ENCODE data around the gene RNF141.

Gene RNF141

DNA sequence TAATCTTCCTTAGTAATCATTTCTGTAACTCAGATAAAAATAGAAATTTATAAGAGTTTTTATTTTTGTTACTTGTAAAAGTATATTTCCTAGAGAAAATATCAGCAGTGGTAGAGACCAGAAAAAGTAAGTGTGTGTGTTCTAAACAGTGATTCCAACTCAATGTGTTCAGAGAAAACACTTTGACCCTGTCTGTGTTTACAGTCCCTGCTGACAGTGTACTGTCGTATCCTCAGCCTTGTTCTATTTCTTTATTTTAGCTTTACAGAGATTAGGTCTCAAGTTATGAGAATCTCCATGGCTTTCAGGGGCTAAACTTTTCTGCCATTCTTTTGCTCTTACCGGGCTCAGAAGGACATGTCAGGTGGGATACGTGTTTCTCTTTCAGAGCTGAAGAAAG is 17.3 kb upstream of the RNF141 start:
- DNase-seq = no peak

DNA sequence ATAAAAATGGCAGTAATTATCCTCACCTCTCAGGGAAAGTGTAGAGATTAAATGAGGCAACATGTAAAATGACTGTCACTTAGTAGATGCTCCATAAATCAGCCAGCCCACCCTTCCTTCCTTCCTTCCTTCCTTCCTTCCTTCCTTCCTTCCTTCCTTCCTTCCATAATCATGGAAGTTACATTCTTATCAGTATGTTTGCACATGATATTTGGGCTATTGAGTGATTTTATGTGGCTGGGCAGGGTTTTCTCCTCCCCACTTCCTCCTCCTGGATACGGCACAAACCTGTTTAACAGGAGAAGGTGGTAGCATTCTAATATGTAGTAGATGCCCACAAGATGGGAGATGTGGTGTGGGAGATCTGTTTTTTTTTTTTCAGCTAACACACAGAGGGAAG is 15.6 kb upstream of the RNF141 start:
- DNase-seq = no peak

DNA sequence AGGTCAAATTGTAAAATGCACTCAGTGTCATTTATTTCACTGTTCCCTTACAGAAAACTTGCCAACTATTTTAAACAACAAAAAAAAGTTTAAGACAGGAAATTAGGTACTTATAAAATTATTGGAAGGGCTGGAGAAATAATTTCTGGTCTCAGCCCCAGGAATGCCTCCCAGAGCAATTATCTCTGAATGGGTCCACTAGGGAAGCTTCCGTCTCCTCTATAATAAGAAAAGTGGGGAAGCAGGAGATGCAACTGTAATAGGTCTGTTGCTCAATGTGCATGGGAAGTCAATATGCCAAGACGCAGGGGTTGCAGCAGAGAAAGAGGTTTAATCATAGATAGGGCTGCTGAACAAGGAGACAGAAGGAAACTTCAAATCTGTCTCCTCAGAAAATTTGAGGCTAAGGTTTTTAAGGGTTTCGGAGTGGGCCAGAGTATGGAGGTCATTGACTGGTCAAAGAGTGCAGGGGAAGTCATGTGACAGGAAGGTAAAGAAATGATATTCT is 10.9 kb upstream of the RNF141 start:
- no peak for DNase-seq

DNA sequence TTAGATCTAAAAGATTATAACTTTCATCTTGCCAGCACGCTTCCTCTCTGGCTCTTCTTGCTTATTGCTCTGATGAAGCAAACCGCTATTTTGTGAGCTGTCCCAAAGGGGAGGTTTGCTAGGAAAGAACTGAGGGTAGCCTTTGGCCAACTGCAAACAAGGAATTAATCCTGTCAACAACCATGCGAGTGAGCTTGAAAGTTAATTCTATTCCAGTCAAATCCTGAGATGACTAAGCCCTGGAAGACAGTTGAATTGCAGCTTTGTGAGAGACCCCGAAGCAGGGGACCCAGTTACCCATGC is 10.3 kb upstream of the RNF141 start:
- no peak for DNase-seq

DNA sequence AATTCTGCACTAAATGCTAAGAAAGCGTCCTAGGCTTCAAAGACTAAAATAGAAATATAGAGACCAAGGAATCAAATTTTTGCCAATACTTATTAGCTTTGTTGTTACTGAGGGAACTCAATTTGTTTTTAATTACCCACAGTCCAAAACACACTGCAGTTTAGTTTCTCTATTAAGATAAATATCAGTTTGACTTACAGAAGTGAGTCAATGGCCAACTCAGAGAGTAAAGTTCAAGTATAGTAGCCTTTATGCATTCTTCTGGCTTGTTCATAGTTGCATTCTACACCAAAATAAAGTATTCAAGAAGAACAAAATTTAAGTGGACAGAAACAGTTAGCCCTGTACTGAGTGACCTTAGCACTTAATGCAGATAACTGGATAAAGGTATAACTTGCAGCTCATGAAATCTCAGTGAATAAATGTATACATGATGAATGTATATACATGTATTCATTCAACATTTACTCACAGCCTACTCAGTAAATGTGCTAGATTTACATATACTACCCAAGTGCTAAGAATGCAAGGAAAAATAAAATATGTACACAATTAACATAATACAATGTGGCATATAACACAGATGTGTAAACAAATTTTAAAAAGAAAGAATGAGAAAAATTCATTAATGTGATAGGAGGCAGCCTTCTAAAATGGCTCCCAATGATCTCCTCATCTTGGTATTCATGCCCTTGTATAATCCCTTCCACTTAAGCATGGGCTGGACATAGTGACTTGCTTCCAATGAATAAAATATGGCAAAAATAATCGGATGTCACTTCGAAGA is 9.7 kb upstream of the RNF141 start:
- DNase-seq = no peak

DNA sequence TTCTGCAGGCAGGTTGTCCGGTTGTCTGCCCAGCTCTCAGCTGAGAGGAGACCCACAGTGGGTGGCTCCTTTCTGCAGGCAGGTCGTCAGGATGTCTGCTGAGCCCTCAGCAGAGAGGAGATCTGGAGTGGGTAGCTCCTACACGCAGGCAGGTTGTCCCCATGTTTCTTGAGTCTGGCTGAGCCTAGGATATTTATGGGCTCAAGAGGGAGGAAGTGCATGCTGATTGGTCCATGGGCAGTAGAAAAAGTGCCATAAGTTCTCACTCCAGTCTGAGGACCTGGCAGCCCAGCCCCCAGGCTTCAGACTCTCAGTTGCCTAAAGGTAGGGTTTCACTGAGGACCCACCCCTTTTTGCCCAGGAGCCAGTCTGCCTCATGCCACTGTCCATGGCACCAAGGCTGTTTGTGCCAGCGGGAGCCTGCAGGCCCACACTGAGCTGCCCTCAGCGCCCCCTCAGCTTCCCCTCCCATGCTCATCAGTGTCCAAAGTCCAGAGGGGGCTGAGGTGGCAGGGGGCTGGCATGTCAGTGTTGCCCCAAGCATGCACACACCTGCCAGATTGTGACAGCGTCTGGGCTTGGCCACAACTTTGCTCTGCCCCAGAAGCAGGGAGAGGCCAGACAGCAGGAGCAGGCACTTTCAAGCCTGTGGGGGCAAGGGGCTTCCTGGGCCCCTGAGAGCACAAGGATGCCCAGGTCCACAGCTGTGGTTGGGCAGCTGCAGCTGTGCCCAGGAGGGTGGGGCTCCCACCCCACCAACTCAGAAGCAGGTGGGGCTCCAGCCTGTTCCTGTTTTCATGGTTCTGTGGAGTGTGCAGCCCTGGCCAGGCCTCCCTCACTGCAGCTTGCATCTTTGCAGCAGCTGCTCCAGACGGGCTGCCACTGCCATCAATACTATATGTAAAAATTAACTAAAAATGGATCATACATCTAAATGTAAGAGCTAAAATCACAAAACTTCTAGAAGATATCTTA is 3.8 kb upstream of the RNF141 start:
- no peak for DNase-seq

DNA sequence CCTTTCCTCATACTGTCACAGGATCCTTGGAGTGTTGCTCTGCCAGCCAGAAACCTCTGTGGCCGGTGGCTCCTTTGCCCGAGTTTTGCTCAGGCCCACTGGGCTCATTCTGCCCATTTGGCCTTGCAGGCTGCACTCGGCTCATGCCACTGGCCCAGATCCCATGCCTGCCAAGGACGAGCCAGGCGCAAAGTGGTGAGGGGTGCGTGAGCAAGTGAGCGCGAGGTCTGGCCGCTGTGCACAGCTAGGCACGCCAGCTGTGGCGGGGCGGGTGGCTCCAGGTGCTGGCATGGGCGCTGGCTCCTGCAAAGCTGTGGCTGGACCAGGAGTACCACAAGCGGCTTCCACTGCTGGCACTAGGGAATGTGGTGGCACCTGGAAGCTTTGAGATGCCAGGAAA is 2.8 kb upstream of the RNF141 start:
- no peak for DNase-seq

DNA sequence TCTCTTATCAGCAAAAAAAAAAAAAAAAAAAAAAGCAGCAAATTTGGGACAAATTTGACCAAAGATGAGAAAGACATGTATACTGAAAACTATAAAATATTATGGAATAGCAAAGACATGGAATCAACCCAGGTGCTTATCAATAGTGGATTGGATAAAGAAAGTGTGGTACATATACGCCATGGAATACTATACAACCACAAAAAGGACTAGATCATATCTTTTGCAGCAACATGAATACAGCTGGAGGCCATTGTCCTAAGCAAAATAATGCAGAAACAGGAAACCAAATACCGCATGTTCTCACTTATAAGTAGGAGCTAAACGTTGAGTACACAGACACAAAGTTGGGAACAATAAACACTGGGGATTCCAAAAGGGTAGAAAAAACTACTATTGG is 1.8 kb upstream of the RNF141 start:
- no peak for DNase-seq

DNA sequence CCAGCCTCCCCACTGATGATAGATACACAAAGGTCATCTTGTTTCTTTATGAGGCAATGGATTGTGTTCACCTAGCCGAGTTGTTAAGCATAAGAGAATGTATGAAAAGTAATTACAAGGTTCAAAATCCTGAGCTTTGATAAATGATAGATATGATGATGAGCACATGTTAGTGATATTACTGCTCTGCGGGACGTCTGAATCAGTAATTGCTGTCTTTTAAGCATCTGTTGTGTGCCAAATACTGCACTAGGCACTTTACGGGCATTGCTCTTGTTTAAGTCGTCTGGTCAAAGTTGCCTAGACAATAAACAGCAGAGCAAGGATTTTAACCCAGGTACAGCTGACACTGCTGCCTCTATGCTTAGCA is 559 bp upstream of the RNF141 start:
- peak; percentile 63 for DNase-seq

DNA sequence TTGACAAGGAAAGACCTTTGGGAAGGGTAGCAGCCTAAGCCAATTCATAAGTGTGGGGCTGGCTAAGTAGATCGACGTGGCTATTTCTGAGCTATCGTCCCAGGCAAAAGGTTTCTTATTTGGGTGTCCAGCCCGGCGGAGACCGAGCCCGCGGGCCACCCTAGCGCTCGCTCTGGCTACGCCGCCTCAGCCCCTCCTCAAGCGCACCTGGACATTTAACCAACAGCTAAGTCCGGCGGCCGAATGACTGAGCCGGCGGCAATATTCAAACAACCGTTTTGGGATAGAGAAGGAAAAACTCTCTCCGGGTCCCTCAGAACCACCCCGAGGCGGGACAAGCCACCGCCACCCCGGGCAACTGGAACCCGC is 457 bp downstream of the RNF141 start:
- peak; percentile 64 for DNase-seq

DNA sequence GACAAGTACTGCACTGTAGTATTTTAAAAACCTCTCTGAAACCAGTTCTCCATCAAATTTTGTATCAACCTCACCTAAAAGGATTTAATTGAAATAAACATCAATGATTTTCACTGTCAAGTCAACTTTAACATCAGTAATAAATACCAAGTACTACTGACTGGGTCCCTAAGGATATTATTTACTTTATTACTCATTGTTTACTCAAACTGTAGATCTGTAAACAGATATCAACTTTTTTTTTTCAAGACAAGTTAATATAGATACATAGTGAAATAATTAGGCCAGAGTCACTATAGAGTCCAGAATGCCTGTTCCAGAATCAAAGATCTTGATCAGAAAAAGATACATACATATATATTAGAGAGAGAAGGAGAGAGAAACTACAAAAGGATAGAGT is 1.6 kb downstream of the RNF141 start:
- no peak for DNase-seq

DNA sequence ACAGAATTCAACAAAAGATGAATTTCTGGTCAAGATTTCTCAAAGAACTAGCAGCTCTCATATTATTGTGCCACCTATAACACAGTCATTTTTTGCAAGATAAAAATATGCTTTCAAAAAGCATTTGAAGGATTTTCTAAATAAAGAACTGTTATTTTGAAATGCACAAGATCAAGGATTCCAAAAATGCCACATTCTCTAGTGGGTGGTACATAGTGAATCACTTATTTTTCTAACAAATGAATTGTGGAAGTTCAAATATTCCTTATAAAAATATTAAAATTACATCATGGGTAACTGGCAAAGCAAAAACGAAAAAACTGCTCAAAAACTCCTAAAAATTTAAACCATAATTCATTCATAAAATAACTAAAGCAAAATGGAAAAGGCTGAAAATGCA is 2.1 kb downstream of the RNF141 start:
- DNase-seq = no peak

DNA sequence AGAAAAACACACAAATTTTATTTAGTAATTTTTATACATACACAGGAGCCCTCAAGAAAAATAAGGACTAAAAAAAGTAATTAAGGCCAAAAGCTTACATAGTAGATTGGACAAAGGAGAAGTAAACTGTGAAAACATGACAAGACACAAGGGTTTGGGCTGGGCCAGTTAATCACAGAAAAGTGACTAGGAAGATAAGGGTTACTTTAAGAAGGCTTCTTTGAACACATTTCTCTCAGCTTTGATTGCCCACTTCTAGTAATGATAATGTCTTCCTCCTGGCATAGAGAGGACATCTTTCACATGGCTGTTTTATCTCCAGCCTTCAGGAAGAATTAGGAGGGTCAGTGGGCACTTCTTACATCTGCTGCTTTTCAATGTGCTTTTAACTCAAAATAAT is 3.4 kb downstream of the RNF141 start:
- no peak for DNase-seq

DNA sequence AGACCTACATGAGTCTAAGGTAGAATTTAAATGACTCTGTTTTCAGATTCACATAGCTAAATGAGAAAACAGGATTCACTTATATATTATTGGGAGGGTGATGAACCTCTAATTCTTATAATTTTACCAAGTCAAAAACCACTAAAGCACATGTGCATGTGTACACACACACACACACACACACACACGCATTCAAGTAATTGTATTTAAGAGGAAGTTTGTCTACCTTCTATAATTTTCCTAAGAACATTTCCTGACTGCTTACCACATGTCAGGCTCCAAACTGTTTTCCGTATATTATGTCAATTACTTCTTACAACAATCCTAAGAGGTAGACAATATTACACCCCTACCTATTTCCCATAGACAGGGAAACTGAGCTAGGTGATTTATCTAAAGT is 6.7 kb downstream of the RNF141 start:
- DNase-seq = no peak

DNA sequence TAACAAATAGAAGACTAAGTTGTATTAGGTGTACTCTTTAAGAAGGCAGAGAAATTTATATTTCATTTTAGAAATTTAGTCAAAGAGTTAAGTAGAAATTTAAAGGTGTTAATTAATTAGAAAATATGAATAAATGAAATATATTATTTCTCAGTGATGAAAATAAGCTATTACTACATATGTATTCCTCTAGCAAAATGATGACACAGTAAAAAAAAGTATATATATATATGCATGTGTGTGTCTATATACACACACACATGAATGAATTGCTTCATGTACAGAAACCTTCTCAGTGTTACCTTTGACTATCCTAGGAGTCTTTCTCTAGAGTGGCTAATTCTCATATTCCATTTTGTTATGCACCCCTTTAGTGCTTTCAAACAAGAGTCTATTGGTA is 7.7 kb downstream of the RNF141 start:
- DNase-seq = no peak

DNA sequence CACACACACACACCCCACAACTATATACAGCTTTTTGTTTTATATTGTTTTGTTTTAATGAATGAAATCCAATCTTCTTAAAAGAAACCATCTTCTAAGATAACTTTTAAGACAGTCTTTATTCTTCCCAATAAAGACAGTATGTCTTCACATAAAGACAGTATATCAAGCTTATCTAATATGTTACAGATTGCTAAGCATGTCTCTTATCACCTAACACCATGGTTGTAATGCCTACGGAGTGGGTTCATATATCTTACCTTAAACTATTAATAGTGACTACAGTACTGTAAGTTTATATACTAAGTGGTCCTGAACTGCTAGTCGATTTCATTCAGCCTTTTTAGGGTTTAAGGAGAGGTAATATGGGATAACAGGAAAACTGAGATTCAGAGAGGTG is 8.5 kb downstream of the RNF141 start:
- DNase-seq = no peak

DNA sequence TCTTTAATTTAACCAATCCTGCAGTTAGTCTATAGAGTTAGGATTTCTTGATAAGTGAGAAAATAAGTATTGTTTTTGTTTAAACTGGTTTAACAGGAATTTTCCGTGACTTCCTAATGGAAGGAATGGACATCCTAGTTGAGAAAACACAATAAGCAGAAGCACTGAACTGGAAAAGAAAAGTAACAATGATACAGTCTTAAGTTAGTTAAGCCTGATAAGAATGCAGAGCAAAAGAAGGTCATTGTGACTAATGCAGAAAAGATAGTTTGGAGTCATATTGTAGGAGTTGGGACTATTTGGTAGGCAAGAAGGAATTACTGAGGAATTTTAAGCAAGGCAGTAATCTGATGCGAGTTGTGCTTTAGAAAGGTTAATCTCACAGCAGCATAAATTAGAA is 11.7 kb downstream of the RNF141 start:
- no peak for DNase-seq

DNA sequence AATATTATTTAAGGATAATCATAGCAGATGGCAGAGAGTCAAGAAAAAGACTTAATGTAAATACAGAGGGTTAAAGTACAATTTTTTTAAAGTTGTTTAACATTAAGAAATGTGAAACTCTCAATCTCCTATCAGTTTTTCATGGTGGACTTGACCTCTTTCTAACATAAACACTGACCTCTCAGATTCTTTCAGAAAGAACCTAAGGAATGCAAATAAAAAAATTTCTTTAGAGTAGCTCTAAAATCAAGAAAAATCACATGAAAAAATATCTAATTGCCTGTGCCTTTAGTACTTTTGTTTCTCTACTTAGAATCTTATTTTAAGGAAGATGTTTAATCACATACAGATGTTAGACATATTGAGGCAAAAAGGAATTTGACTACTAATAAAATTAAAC is 12.9 kb downstream of the RNF141 start:
- no peak for DNase-seq

DNA sequence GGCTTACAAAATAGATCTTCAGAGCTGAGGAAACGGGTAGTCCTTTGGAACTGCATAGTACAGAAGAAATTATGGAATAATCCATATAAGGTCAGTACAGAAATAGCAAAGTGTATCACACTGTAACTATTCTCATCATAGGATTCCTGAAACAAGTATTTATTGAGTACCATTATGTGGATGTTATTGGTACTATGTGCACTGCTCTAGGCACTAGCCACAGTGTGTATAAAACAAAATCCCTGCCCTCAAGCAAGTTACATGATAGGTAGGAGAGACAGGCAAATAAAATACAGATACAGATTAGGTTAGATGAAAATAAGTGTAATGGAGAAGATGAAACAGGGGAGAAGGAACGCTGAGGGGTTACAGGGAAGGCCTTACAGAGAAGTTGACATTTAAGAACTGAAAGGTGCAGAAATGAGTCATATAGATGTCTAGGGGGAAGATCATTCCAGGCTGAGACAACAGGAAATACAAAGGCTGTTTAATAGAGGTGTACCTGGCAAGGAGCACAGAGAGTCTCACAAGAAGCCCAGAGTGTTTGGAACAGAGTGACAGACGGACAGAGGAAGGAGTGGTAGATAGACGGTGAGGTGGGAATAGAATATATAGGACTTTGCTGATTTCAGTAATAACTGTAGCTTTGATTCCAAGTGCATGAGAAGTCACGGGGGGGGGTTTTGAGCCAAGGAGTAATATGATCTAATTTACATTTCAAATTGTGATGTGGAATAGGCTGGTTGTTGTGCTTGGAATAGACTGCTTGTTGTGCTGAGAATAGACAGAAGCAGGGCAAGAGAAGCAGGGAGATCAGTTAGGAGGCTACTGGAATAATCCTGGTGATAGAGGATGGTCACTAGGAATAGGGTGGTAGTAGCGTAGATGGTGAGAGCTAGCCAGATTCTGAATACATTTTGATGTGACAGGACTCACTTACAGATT is 13.7 kb downstream of the RNF141 start:
- no peak for DNase-seq

DNA sequence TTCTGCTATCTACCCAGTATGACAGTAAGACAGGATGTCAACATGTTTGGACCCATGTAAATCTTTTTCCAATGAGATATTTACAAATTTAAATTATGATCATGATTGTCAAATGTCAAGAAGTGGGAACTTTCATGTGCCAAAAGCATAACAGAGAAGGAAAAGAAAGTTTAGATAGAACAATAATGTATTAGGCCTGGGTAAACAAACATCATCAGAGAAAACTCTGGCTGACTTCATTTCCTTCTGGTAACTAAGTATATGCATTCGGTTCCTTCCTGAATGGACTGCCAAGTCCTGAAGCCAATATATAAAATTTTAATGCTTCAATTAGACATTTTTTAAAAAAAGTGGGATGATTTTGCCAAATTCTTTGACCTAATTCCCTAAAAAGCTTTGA is 16.5 kb downstream of the RNF141 start:
- DNase-seq = no peak

DNA sequence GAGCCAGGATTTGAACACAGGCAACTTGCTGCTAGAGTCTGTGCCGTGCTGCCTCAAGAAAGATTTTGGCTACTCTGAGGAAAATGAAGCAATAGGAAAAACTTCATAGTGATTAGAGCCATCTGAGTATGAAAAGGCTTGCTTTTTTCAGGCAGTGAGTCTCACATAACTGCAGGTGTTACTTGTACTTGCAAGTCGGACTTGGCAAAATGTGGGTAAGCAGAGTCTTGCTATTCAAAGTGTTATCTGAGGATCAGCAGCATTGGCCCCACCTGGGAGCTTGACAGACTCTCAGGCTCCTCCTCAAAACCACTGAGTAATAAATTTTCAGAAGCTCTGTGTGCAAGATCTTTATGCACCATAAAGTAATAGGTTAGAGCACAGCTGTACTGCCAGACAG is 18.1 kb downstream of the RNF141 start:
- no peak for DNase-seq

DNA sequence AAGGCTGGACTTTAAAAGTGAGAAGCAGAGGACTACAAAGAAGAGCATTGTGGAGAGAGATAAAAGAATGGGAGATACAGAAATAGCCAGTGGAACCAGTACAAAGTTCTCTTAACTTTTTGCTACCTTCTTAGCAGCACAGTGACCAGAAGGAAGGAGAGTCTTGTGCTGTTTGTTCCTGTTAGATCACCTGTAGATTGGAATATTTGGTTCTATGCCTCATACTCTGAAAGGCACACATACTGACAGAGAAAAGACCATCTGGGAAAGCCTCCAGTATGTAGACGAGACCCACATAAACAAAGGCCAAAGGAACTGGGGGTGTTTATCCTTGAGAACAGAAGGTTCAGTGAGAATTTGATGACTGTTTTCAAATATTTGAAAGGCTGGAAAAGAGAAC is 18.7 kb downstream of the RNF141 start:
- no peak for DNase-seq

DNA sequence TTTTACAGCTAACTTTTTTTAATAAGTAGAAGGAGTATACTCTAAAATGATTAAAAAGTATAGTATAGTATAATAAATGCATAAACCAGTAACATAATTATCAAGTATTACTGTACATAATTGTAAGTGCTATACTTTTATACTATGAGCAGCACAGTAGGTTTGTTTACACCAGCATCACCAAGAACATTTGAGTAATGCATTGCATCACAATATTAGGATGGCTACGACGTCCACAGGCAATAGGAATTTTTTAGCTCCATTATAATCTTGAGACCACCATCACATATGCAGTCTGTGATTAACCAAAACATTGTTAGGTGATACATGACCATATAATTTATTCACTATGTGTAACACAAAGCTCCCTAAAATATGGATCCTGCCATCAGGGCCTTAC is 20.4 kb downstream of the RNF141 start:
- DNase-seq = no peak
